PFSK-1 (cell line): ENCODE data around the gene SPATS2L.

ENCODE experiments used
- POLR2AphosphoS5 ChIP-seq: IDR thresholded peaks from 2 replicates; pipeline ENCODE4 v1.6.1; 2012; ENCODE audit warnings: low read depth, mild to moderate bottlenecking, control low read depth, low read length, moderate library complexity
- REST ChIP-seq, 2 experiments: IDR thresholded peaks; 2 replicates each; pipeline versions ENCODE4 v1.6.1 to v1.8.0; 2011 to 2012; ENCODE audit warnings: low read depth in 2 of 2, low read length in 2 of 2, control low read depth in 1 of 2, inconsistent platforms in 1 of 2, mild to moderate bottlenecking in 1 of 2, moderate library complexity in 1 of 2; ENCODE audit not compliant: insufficient read depth in 1 of 2
- TAF1 ChIP-seq: IDR thresholded peaks from 2 replicates; pipeline ENCODE4 v1.6.1; 2012; ENCODE audit warnings: low read length, control low read depth, borderline replicate concordance; ENCODE audit not compliant: insufficient read depth

- TF ChIP-seq POLR2AphosphoS5 (no peak), TAF1 (no peak), REST (IDR thresholded peaks at IDR 0.05; ENCODE audit: insufficient read depth in 1 of 2, low read depth in 2 of 2, low read length in 2 of 2) (no peak)
Observed at GRCh38 chr2:200428961-200429665, 122.6 kb downstream of the SPATS2L start.
